ENCODE measurements around the gene KLHDC1.

GRCh38 chr14:49761839-49762551 lies 69.1 kb downstream of the KLHDC1 start:
- TF ChIP-seq CTCF (conservative IDR thresholded peaks at IDR 0.05 in 1 of 2, IDR thresholded peaks at IDR 0.05 in 1 of 2; ENCODE audit: low read depth in 1 of 2, low read length in 2 of 2), result no peak
- TF ChIP-seq EZH2 (IDR thresholded peaks at IDR 0.05; ENCODE audit: low read length, missing control alignments), result no peak
